ENCODE measurements around the gene NOP10. TPM values are rescaled to one million over a fixed set of nuclear protein-coding genes. Genes with fewer than 3 reads are reported as not detected.
"Not testable (repeated sequence)": the region's sequence is repeated elsewhere in the genome, so short reads cannot be mapped to it uniquely, and the experiment has no call there.

The NOP10 gene
- 345 and 352 TPM in 2 replicates for polyA plus RNA-seq (2011; rRNA removed)
- 65.0 and 137 TPM in 2 replicates for polyA minus RNA-seq (2011; rRNA and poly(A)+ RNA removed)

GRCh38 chr15:34342737-34343575 lies at the start of gene NOP10, which contains the start of gene NUTM1:
TSS of gene NOP10 (minus strand) at chr15:34343136. CDS start at chr15:34343073, 63 bp downstream.
TSS of gene NUTM1 (plus strand) at chr15:34343315. CDS start at chr15:34343697, 382 bp downstream.
- H3K27me3 ChIP-seq (ENCODE audit: control insufficient read depth, insufficient read depth, low read length): no peaks in the 10 kb centered on the region; the same call in 1 of the 2 replicates
- H3K36me3 ChIP-seq (ENCODE audit: control insufficient read depth, insufficient read depth, low read length): peaks cover 3% of the 10 kb centered on the region
- H3K4me3 ChIP-seq (ENCODE audit: low read depth, low read length): peak within 1 kb of the TSS; percentile 76
- ChIA-PET CTCF (interaction anchor here (0.6 to 4.2 kb wide), 16 partner anchors 9 to 233 kb away, joined by 3 to 27 read pairs (median 4); partner anchors contain the start of genes KATNBL1 and LPCAT4), POLR2A (no interaction called here)
- peak; percentile 57 for DNase-seq (ENCODE audit: low read depth)
- peak; percentile 98 for TF ChIP-seq CTCF (IDR thresholded peaks at IDR 0.05; ENCODE audit: insufficient read depth, low read depth, low read length)

GRCh38 chr15:34389594-34390086 lies 46.7 kb upstream of the NOP10 start:
- H3K36me3 ChIP-seq (ENCODE audit: control insufficient read depth, insufficient read depth, low read length); POLR2A ChIA-PET; DNase-seq (ENCODE audit: low read depth); H3K4me3 ChIP-seq (ENCODE audit: low read depth, low read length); H3K27me3 ChIP-seq (ENCODE audit: control insufficient read depth, insufficient read depth, low read length); CTCF ChIA-PET: not testable (repeated sequence)

- POLR2A ChIA-PET, CTCF ChIA-PET: not testable (repeated sequence)
Observed at GRCh38 chr15:34381829-34382521, 39.0 kb upstream of the NOP10 start.

GRCh38 chr15:34380491-34380890 lies 37.6 kb upstream of the NOP10 start:
- DNase-seq (ENCODE audit: low read depth); H3K4me3 ChIP-seq (ENCODE audit: low read depth, low read length); H3K27me3 ChIP-seq (ENCODE audit: control insufficient read depth, insufficient read depth, low read length); CTCF ChIA-PET; POLR2A ChIA-PET; H3K36me3 ChIP-seq (ENCODE audit: control insufficient read depth, insufficient read depth, low read length): not testable (repeated sequence)

More at GRCh38 chr15:34381829-34382521, 39.0 kb upstream of the NOP10 start:
- not testable (repeated sequence) for H3K36me3 ChIP-seq (ENCODE audit: control insufficient read depth, insufficient read depth, low read length); H3K4me3 ChIP-seq (ENCODE audit: low read depth, low read length); DNase-seq (ENCODE audit: low read depth); H3K27me3 ChIP-seq (ENCODE audit: control insufficient read depth, insufficient read depth, low read length)

- no peak overlapping the region for H3K4me3 ChIP-seq (ENCODE audit: low read depth, low read length)
- no peak for TF ChIP-seq CTCF (IDR thresholded peaks at IDR 0.05; ENCODE audit: insufficient read depth, low read depth, low read length)
- H3K27me3 ChIP-seq (ENCODE audit: control insufficient read depth, insufficient read depth, low read length): no peaks in the 10 kb centered on the region
- POLR2A ChIA-PET: no interaction called here
- DNase-seq (ENCODE audit: low read depth): no peak
- CTCF ChIA-PET: interaction anchor here (1.4 kb wide), 1 partner anchor 10 kb away, joined by 7 read pairs; the partner anchor contains the start of gene LPCAT4
- no peaks in the 10 kb centered on the region for H3K36me3 ChIP-seq (ENCODE audit: control insufficient read depth, insufficient read depth, low read length)
Observed at GRCh38 chr15:34376856-34377255, 33.9 kb upstream of the NOP10 start.

- H3K4me3 ChIP-seq (ENCODE audit: low read depth, low read length); DNase-seq (ENCODE audit: low read depth); H3K36me3 ChIP-seq (ENCODE audit: control insufficient read depth, insufficient read depth, low read length); POLR2A ChIA-PET; H3K27me3 ChIP-seq (ENCODE audit: control insufficient read depth, insufficient read depth, low read length): not testable (repeated sequence)
- CTCF ChIA-PET: interaction anchor here (0.6 to 1.4 kb wide), 2 partner anchors 8 to 59 kb away, joined by 3 to 7 read pairs; partner anchors contain the start of gene LPCAT4
Observed at GRCh38 chr15:34375541-34375940, 32.6 kb upstream of the NOP10 start.

GRCh38 chr15:34374816-34375215 lies 31.9 kb upstream of the NOP10 start:
- no peak for TF ChIP-seq CTCF (IDR thresholded peaks at IDR 0.05; ENCODE audit: insufficient read depth, low read depth, low read length)
- CTCF ChIA-PET: no interaction called here
- no peaks in the 10 kb centered on the region for H3K27me3 ChIP-seq (ENCODE audit: control insufficient read depth, insufficient read depth, low read length)
- POLR2A ChIA-PET: no interaction called here
- H3K36me3 ChIP-seq (ENCODE audit: control insufficient read depth, insufficient read depth, low read length): no peaks in the 10 kb centered on the region
- H3K4me3 ChIP-seq (ENCODE audit: low read depth, low read length): no peak overlapping the region
- DNase-seq (ENCODE audit: low read depth): no peak
